NOMO-1 treated with dmso at 0.1 percent for 144 hours (cell line): Measurements from ENCODE around the gene EBLN2.

Experiments used
- DNase-seq: peaks from one replicate; lab custom pipeline; 2025; ENCODE audit not compliant: unreplicated experiment; lab: John Stamatoyannopoulos, UW

EBLN2 gene

DNA sequence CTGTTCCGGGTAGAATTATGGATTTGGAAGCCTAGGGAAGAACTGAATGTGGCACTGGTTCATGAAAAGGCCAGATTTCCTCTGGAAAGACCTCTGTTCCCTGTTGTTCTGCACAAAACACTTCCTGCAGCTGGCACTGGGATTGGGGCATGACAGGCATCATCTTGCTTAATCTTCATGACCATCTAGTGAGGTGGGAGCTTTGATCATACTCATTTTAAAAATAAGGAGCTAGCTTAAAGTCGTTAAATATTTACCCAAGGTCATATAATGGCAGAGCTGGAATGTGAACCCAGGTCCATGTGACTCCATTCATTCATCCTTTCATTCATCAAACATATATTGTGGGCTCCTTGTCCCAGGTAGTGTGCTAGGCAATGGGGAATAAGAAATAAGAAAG, 40.4 kb downstream of the EBLN2 start:
- no peak for DNase-seq

GRCh38 chr3:73107215-73107614, 45.8 kb downstream of the EBLN2 start:
- no peak for DNase-seq

DNA sequence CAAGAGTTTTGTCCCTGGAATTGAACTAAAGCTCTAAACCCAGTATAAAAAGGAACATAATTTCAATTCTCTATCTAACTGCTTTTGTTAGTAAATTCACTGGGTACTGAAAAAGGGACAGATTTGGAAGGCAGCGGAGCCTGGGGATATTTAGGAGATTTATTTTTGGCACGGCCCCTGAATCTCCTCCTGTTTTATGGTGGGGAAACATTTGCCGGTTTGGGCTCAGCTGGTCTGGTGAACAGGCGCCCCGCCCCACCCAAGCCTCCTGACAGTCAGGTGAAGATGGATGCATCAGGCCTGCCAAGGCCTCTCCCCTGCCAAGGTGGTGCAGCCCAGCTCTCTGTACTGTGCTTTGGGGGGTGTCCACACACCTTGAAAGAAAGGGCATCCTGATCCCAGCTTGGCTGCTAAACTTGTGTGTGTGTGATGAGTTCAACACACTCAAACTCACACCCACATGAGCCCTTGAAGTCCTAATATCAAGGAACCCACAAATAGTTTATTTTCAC, 46.3 kb downstream of the EBLN2 start:
- no peak for DNase-seq

- DNase-seq, result no peak
Measured at GRCh38 chr3:73108750-73109149, 47.3 kb downstream of the EBLN2 start.

DNA sequence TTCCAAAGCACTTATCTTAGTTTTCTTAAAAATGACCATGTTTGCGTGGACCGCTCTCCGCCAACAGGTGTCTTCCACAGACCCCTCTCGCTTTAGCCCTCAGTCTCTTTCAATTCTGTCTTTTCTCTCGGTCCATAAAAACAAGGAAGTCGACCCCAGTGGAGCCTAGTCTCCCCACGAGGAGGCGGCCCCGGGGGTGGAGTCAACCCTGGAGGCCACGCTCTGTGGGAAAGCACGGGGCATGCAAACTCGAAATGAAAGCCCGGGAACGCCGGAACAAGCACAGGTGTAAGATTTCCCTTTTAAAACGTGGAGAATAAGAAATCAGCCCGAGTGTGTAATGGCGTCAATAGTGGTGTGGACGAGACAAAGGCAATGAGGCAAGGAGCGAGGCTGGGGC, 49.1 kb downstream of the EBLN2 start:
- no peak for DNase-seq
